Activated CD4-positive, alpha-beta T cell treated with anti-CD3 and anti-CD28 coated beads, Interleukin-2, amount 10 ng/mL, durations not matched to agents 7 days and 5 days (primary cell): ENCODE results near the gene CNIH3. TPM values are rescaled to one million over a fixed set of nuclear protein-coding genes. Genes with fewer than 3 reads are reported as not detected.

ENCODE experiments used
- CTCF ChIA-PET: fragments of 350-600 bp; sonication (Branson Sonifier 250); formaldehyde crosslinking; loops from one replicate; lab custom pipeline; 2021; ENCODE audit warnings: antibody characterized with exemption; lab: Charles Lee
- POLR2A ChIA-PET: fragments of 350-600 bp; sonication (Branson Sonifier 250); formaldehyde crosslinking; loops from one replicate; lab custom pipeline; 2021; ENCODE audit warnings: antibody characterized with exemption; lab: Charles Lee
- DNase-seq: peaks from one replicate; pipeline ENCODE4 v3.0.0-alpha.2; 2020
- H3K27ac Mint-ChIP-seq: one replicate; pipeline ENCODE4 v1.8.0; 2021; ENCODE audit warnings: mild to moderate bottlenecking, moderate library complexity, mixed read lengths
- H3K27me3 Mint-ChIP-seq: one replicate; pipeline ENCODE4 v1.8.0; 2021; ENCODE audit warnings: mixed read lengths
- H3K36me3 Mint-ChIP-seq: one replicate; pipeline ENCODE4 v1.8.0; 2021; ENCODE audit warnings: low read depth, mixed read lengths
- H3K4me1 Mint-ChIP-seq: one replicate; pipeline ENCODE4 v1.8.0; 2021; ENCODE audit warnings: mixed read lengths
- H3K4me3 Mint-ChIP-seq: one replicate; pipeline ENCODE4 v1.8.0; 2021; ENCODE audit warnings: mild to moderate bottlenecking, moderate library complexity, mixed read lengths
- H3K9me3 Mint-ChIP-seq: one replicate; pipeline ENCODE4 v1.8.0; 2021; ENCODE audit warnings: mixed read lengths
- total RNA-seq, 2 experiments: library from RNA; stranded (reverse); gene quantifications; one replicate each; pipeline ENCODE4 v1.2.3, GENCODE V29; 2021

The CNIH3 gene
- total RNA-seq, 2 experiments from 2014 or later: 1.7 to 2.1 TPM

DNA sequence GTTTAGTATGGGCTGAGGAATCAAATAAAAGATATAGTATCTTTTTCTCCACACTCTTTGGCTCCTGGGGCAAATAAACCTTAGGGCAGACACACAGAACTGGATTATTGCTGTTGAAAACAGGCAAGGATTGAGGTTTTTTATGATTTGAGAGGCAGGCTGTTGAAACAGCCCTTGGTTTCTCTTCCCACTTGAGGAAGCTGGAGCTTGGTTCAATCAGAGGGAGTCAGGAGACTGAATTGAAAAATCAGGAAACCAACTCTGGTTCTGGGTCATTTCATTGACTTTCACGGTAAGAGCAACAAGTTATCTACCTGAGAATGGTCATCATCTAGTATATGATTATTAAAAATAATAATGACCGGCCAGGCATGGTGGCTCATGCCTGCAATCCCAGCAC lies 108.4 kb downstream of the CNIH3 start:
- ChIA-PET POLR2A (no interaction called here), CTCF (no interaction called here)
- H3K27me3 Mint-ChIP-seq: peaks cover 9% of the 10 kb centered on the region
- H3K27ac Mint-ChIP-seq: no peak overlapping the region
- no peaks in the 10 kb centered on the region for H3K36me3 Mint-ChIP-seq
- no peak overlapping the region for H3K4me3 Mint-ChIP-seq
- no peaks in the 10 kb centered on the region for H3K4me1 Mint-ChIP-seq
- no peak for DNase-seq
- H3K9me3 Mint-ChIP-seq: no peaks in the 10 kb centered on the region

DNA sequence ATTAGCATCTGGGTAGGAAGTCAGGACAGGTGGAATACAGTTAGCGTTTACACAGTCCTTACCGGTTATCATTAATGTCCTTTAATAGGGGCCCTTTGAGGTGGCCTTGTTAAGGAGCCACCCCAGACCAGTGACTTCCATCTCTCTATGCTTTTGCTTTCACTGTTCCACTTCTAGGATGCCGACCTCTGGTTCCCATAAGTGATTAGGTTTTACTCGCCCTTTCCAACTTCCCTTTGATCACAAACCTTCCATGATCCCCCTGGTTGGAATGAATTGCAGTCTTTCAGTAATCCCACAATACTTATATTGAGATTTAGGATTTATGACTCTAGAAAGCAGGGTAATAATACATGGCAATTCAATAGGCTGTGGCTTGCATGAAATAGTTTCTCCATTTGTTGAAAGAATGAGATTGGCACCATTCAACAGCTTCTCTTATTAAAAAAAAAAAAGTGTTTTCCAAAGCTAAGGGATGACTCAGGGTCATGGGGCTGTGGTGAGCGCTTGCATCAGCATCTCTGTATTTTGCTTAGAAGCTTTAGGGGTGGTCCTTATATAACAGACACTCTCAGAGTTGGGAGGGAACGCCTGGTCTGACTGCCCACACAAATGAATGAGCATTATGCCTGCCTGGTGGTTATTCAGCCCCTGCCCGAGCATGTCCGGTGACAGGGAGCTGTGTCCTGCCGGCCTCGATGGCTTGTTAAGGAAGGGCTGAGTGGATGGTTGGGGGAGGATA lies 110.5 kb downstream of the CNIH3 start:
- H3K27ac Mint-ChIP-seq: no peak overlapping the region
- H3K36me3 Mint-ChIP-seq: no peaks in the 10 kb centered on the region
- H3K4me1 Mint-ChIP-seq: no peaks in the 10 kb centered on the region
- no peak for DNase-seq
- CTCF ChIA-PET: no interaction called here
- peaks cover 4% of the 10 kb centered on the region for H3K27me3 Mint-ChIP-seq
- H3K4me3 Mint-ChIP-seq: no peak overlapping the region
- H3K9me3 Mint-ChIP-seq: no peaks in the 10 kb centered on the region
- POLR2A ChIA-PET: no interaction called here

DNA sequence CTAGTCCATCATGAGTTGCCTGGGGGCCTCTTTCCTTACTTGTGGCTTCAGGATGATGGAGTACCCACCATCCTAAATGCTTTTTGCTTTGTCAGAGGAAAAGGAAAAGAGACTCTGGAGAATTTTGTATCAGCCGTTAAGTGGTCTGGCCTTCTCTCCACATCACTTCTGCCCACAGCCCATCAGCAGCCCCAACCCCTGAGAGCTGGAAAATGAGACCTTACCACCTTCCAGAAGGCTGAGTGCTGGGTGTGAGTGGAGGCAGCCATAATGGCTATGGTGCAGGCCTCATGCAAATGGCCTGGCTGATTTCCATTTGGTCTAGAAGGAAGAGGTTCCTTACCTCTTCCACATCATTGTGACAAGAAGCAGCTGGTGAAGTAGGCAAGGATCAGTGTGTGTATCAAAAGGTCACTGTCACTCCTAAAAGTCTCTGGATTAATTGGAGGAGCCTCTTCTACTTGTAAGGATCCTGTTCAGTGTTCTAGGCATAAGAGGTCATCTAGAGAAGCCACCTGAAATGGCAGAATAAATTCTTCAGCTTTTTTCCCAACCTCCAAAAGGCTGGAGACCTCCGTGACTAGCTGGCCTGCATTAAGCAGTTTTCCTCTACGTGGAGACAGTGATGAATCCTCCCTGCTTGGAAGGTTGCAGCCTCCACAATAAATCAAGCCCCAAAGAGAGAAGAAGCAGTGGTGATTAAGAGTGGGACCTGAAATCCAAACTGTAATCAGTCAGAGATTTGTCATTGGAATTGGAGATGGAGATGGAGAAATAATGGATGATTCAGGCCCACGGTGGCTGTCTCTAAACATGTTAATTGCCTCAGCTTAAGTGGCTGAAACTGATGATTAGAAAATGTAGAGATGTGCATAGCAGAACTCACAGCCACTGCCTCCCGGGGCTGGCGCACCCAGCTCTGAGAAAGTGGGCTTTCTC lies 111.5 kb downstream of the CNIH3 start:
- Mint-ChIP-seq H3K27me3 (peaks cover 4% of the 10 kb centered on the region), H3K4me3 (no peak overlapping the region), H3K36me3 (no peaks in the 10 kb centered on the region), H3K27ac (no peak overlapping the region), H3K4me1 (peaks cover 1% of the 10 kb centered on the region), H3K9me3 (no peaks in the 10 kb centered on the region)
- ChIA-PET POLR2A (interaction anchor here (0.7 kb wide), 1 partner anchor 480 kb away, joined by 3 read pairs; no protein-coding TSS in a partner anchor), CTCF (interaction anchor here (1.0 kb wide), 1 partner anchor 15 kb away, joined by 3 read pairs; no protein-coding TSS in a partner anchor)
- DNase-seq: no peak

DNA sequence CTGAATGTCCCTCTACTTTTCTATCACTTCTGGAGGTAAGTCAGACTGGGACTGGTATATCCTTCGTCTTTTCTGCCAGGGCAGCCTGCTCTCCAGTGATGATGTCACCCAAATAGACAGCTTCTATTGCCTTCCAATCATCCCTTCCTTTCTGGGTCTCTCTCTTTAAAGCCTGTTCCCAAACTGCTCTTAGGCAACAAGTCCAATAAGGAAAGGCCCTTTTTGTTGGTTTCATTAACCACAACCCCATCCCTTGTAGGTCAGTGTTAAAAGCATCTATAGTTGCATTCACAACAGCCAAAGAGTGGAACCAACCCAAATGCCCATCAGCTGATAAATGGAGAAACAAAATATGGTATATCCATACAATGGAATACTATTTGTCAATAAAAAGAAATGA lies 114.4 kb downstream of the CNIH3 start:
- ChIA-PET POLR2A (no interaction called here), CTCF (no interaction called here)
- Mint-ChIP-seq H3K9me3 (no peaks in the 10 kb centered on the region), H3K36me3 (no peaks in the 10 kb centered on the region), H3K27ac (no peak overlapping the region), H3K4me1 (peaks cover 17% of the 10 kb centered on the region), H3K4me3 (no peak overlapping the region), H3K27me3 (peaks cover 4% of the 10 kb centered on the region)
- DNase-seq: no peak

DNA sequence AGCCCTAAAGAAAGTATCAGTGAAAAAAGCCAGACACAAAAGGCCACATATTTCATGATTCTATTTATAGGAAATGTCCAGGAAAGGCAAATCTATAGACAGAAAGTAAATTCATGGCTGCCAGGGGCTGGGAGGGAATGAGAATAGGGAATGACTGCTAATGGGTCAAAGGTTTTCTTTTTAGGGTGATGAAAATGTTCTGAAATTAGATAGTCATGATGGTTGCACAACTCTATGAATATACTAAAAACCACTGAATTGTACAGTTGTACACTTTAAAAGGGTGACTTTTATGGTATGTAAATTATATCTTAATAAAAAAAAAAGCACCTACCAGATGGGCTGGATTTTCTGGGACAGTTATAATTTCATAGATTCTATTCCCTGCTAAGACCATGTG lies 114.8 kb downstream of the CNIH3 start:
- POLR2A ChIA-PET: no interaction called here
- no peak overlapping the region for H3K4me3 Mint-ChIP-seq
- CTCF ChIA-PET: no interaction called here
- no peaks in the 10 kb centered on the region for H3K36me3 Mint-ChIP-seq
- H3K27me3 Mint-ChIP-seq: peaks cover 4% of the 10 kb centered on the region
- no peaks in the 10 kb centered on the region for H3K9me3 Mint-ChIP-seq
- H3K27ac Mint-ChIP-seq: no peak overlapping the region
- DNase-seq: no peak
- peaks cover 17% of the 10 kb centered on the region for H3K4me1 Mint-ChIP-seq

DNA sequence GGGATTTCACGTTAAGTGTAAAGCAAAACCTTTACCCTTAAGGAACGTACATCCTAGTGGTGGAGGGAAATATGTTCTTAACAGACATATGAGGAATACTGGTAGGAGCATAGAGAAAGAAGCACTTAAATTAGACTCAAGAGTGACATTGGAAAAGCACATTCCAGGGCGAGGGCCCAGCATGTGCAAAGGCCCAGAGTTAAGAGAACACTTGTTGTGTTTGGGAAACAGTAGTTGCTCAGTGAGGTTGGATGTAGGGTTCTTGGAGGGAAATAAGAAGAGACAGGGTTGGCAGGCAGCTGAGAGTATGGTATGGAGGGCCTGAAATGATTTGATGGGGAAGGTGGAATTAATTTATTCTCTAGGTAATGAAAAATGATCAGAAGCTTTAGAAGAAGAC lies 115.5 kb downstream of the CNIH3 start:
- DNase-seq: no peak
- ChIA-PET CTCF (no interaction called here), POLR2A (no interaction called here)
- no peaks in the 10 kb centered on the region for H3K36me3 Mint-ChIP-seq
- no peak overlapping the region for H3K27ac Mint-ChIP-seq
- peaks cover 18% of the 10 kb centered on the region for H3K4me1 Mint-ChIP-seq
- H3K9me3 Mint-ChIP-seq: no peaks in the 10 kb centered on the region
- peaks cover 4% of the 10 kb centered on the region for H3K27me3 Mint-ChIP-seq
- H3K4me3 Mint-ChIP-seq: no peak overlapping the region

DNA sequence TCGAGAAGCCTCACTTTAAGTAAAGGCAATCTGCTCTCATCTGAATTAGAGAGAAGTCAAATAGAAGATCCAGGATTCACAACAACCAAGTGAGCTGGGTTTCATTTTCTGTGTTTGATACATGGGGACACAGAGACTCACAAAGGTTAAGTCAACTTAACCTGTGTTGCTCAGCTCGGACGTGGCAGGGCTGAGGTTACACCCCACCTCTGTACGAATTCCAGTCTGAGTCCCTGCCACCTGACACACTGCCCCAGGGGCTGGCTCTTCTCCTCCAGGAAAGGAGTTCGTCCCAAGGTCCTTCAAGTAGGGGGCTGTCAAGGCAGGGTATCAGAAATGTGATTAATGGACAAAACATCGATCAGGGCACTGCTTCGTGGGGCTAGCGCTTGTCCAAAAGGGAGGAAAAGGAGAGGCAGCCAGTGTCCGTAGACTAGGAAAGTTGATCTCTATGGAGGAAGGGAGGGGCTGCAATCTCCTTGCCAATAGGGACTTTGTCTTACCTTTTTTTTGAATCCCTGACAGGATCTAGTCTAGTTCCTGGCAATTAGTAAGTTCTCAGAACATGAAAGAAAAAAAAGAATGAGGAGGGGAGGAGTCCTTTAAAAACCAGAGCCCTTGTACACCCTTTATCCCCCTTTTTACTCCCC lies 116.4 kb downstream of the CNIH3 start:
- Mint-ChIP-seq H3K4me3 (no peak overlapping the region), H3K27me3 (peaks cover 6% of the 10 kb centered on the region), H3K4me1 (peaks cover 22% of the 10 kb centered on the region), H3K9me3 (no peaks in the 10 kb centered on the region), H3K36me3 (no peaks in the 10 kb centered on the region), H3K27ac (no peak overlapping the region)
- ChIA-PET CTCF (no interaction called here), POLR2A (no interaction called here)
- no peak for DNase-seq

DNA sequence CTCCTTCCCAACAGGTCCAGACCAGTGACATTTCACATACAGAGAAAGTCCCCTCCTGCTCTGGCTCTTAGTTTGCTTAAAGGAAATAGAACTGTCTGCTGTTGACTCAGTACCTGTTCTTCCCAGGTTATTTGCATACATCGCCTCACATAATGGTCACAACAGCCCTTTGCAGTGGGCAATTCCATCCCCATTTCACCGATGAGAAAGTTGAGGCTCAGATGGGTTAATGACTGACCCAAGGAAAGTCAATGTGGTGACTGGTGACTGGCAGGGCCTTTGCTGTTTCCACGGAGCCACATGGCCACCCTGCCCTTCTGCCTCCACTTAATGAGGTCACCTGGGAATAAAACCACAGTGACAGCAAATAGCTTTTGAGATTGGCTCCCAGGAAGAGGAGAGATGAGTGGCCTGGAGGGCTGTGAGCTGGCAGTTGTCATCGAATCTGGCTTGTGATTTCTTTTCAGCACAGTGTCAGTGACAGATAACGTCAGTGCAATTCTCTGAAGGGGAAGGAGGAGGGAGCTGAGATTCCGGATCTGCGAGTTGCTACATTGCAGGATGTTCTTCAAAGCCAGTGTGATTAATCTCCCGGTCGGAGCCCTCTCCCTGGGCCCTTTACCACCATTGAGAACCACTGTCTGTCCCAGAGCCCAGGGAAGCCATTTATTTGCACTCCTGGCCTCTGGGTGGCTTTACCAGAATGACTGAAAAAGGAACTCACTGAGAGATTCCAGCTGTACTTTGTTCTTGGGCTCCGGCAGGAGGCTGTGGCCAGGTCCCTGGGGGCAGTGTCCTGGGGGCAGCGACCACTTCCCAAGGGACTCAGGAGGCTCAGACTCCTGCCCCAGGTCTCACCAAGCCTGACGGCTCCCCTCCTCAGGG lies 117.2 kb downstream of the CNIH3 start:
- CTCF ChIA-PET: no interaction called here
- no peaks in the 10 kb centered on the region for H3K36me3 Mint-ChIP-seq
- no peak overlapping the region for H3K4me3 Mint-ChIP-seq
- peaks cover 8% of the 10 kb centered on the region for H3K27me3 Mint-ChIP-seq
- no peaks in the 10 kb centered on the region for H3K9me3 Mint-ChIP-seq
- H3K27ac Mint-ChIP-seq: no peak overlapping the region
- POLR2A ChIA-PET: no interaction called here
- H3K4me1 Mint-ChIP-seq: peaks cover 22% of the 10 kb centered on the region
- no peak for DNase-seq

DNA sequence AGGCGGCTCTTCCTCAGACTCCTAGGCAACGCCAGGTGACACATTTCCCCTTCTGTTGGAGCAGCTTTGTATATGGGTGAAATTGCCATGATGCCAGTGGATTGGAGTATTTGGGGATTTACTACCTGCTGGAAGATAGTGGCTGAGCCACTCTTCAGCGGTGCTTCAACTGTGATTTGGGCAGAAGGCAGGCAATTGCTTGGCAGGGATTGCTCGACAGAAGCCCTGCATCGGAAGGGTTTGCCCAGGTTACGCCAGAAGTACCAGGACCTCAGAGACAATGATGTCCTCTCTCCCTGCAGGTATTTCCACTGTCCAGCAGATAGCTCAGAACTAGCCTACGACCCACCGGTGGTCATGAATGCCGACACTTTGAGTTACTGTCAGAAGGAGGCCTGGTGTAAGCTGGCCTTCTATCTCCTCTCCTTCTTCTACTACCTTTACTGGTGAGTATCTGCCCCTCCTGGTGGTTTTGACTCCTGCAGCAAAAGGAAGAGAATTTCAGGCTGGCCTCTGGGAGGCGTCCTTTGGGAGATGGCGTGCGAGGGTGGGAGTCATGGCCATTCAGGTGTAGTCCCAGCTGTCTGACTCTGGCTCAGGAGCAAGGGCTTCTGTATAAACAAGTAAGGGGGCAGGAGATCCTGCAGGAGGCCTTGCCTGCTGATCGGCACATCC lies 118.3 kb downstream of the CNIH3 start:
- DNase-seq: no peak
- peaks cover 22% of the 10 kb centered on the region for H3K4me1 Mint-ChIP-seq
- no peak overlapping the region for H3K27ac Mint-ChIP-seq
- ChIA-PET POLR2A (no interaction called here), CTCF (no interaction called here)
- no peaks in the 10 kb centered on the region for H3K36me3 Mint-ChIP-seq
- H3K27me3 Mint-ChIP-seq: peaks cover 6% of the 10 kb centered on the region
- H3K4me3 Mint-ChIP-seq: no peak overlapping the region
- H3K9me3 Mint-ChIP-seq: no peaks in the 10 kb centered on the region

DNA sequence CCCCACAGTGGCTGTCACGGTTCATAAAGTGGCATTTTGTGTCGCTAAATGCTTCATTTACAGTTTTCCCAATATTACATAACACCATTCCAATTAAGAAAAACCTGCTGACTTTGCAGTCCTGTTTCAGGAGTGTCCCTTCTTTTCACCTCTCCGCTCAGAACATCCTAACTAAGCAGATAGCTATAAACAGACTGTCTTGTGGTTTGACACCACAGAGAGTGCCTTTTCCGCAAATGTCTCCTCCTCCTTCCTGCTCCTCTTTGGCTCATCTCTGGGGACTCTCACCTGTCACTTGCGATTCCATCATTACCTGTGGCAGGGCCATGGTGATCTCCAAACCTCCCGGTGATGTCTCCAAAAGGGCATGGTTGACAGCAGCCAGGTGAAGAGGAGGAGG lies 119.0 kb downstream of the CNIH3 start:
- Mint-ChIP-seq H3K27ac (no peak overlapping the region), H3K9me3 (no peaks in the 10 kb centered on the region), H3K4me1 (peaks cover 22% of the 10 kb centered on the region), H3K36me3 (no peaks in the 10 kb centered on the region), H3K4me3 (no peak overlapping the region), H3K27me3 (peaks cover 4% of the 10 kb centered on the region)
- DNase-seq: peak; percentile 26
- POLR2A ChIA-PET: no interaction called here
- CTCF ChIA-PET: interaction anchor here (0.6 kb wide), 1 partner anchor 1837 kb away, joined by 3 read pairs; no protein-coding TSS in a partner anchor

DNA sequence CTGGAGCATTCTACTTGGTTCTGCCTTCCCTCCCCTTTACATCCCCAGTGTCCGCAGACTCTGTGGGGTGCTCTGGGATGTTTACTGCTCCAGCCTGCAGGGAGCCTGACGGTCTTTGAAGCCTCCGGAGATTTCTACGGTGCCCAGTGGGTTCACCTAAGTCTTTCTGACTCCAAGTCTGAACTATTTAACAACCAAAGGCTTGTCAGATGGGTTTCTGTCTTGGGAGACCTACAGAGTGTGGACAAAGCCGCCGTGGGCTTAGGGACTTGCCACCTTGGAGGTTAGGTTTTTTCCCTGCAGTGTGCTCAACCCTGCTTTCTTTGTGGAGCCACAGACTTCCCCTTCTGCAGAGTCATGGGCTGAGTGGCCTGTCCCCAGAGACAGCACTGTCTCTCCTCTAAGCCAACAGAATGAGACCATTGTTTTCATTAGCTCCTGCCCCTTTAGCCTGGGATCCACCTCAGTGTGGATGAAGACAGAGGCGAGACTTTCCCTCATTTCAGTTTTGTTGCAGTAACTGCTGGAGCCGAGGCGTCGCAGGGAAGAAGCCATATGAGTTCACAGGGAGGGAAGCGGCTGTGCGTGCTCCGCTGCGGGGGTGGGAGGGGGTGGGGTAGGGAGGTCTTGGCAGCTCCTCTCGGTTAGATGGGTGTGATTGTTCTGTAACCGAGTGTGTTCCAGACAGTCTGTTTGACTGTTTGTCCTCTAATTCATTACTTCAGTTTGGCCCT lies 120.7 kb downstream of the CNIH3 start:
- H3K27ac Mint-ChIP-seq: no peak overlapping the region
- no peak overlapping the region for H3K4me3 Mint-ChIP-seq
- no peaks in the 10 kb centered on the region for H3K9me3 Mint-ChIP-seq
- no peaks in the 10 kb centered on the region for H3K36me3 Mint-ChIP-seq
- no peak for DNase-seq
- POLR2A ChIA-PET: no interaction called here
- CTCF ChIA-PET: no interaction called here
- H3K4me1 Mint-ChIP-seq: peaks cover 22% of the 10 kb centered on the region
- peaks cover 4% of the 10 kb centered on the region for H3K27me3 Mint-ChIP-seq
